OCI-LY7 (cell line): Measurements from ENCODE around the gene CTCF.

ENCODE experiments used
- CTCF ChIP-seq: fragments of 200-600 bp; sonication (generic); conservative IDR thresholded peaks from 2 replicates; pipeline ENCODE4 v1.5.1; 2014; ENCODE audit warnings: mild to moderate bottlenecking, antibody characterized with exemption, low read length, moderate library complexity, mixed read lengths
- EZH2phosphoT487 ChIP-seq: fragments of 200-600 bp; sonication (generic); IDR thresholded peaks from 2 replicates; pipeline ENCODE4 v1.6.1; 2018; ENCODE audit warnings: low read depth, borderline replicate concordance, mild to moderate bottlenecking, mixed run types, antibody characterized with exemption, low read length, moderate library complexity, mixed read lengths

GRCh38 chr16:67657751-67658518, 95.6 kb downstream of the CTCF start:
- TF ChIP-seq CTCF (no peak), EZH2phosphoT487 (no peak)
